Uterus (tissue), 4 donors: Measurements from ENCODE around the gene CDON. TPM values are rescaled to one million over a fixed set of nuclear protein-coding genes. Genes with fewer than 3 reads are reported as not detected.
A peak's percentile ranks its signal among the peaks of the same experiment; 100 is the strongest.

Experiments
- DNase-seq, 2 donors: peaks; one replicate each; pipeline ENCODE4 v3.0.0-alpha.2; 2019 to 2020
- H3K27ac ChIP-seq, 2 donors: fragments of 200-600 bp; sonication (generic); 1 replicate in 1 of 2; 2 replicates in 1 of 2; pipeline ENCODE4 v1.5.1; 2016 to 2018
- H3K27me3 ChIP-seq, 2 donors: fragments of 200-600 bp; sonication (generic); one replicate each; pipeline ENCODE4 v1.5.1; 2018 to 2019; ENCODE audit warnings: control low read depth in 1 of 2
- H3K36me3 ChIP-seq, 2 donors: fragments of 200-600 bp; sonication (generic); one replicate each; pipeline ENCODE4 v1.5.1; 2019; ENCODE audit warnings: control low read depth in 1 of 2
- H3K4me1 ChIP-seq, 2 donors: fragments of 200-600 bp; sonication (generic); one replicate each; pipeline ENCODE4 v1.5.1; 2018 to 2019; ENCODE audit warnings: control low read depth in 1 of 2
- H3K4me3 ChIP-seq, 2 donors: fragments of 200-600 bp; sonication (generic); 1 replicate in 1 of 2; 2 replicates in 1 of 2; pipeline ENCODE4 v1.5.1; 2018 to 2019; ENCODE audit warnings: mild to moderate bottlenecking in 1 of 2
- H3K9me3 ChIP-seq, 2 donors: fragments of 200-600 bp; sonication (generic); one replicate each; pipeline ENCODE4 v1.5.1; 2019; ENCODE audit warnings: control low read depth in 1 of 2
- POLR2A ChIP-seq, 2 donors: fragments of 450-650 bp; IDR thresholded peaks; one replicate each; pipeline ENCODE4 v1.6.1; 2016; ENCODE audit warnings: antibody characterized with exemption in 2 of 2, mild to moderate bottlenecking in 1 of 2, moderate library complexity in 1 of 2
- intact Hi-C: fragments of 100-400 bp; cut with DNase I; formaldehyde crosslinking; loops from one replicate; pipeline ENCODE4 v1.15.1; 2023; ENCODE audit warnings: low total_unique reads
- total RNA-seq, 4 donors: library from RNA; depleted of rRNA in 3 of 4; stranded (reverse); fragments of >200 nt in 3 of 4; gene quantifications; one replicate each; pipeline versions ENCODE4 v1.1.0 to v1.2.4, GENCODE V29; 2014 to 2023
- TF ChIP-seq, protein P1 (sequence below), 4 experiments: fragments of 200-600 bp in 2 of 4; fragments of 450-650 bp in 2 of 4; sonication (generic) in 2 of 4; IDR thresholded peaks; one replicate each; pipeline ENCODE4 v1.5.1; 2016 to 2019; ENCODE audit warnings: antibody characterized with exemption in 4 of 4, mild to moderate bottlenecking in 2 of 4, moderate library complexity in 1 of 4
- donor health status: DM: yes; HTN: yes; CAD: no.

The CDON gene, protein sequence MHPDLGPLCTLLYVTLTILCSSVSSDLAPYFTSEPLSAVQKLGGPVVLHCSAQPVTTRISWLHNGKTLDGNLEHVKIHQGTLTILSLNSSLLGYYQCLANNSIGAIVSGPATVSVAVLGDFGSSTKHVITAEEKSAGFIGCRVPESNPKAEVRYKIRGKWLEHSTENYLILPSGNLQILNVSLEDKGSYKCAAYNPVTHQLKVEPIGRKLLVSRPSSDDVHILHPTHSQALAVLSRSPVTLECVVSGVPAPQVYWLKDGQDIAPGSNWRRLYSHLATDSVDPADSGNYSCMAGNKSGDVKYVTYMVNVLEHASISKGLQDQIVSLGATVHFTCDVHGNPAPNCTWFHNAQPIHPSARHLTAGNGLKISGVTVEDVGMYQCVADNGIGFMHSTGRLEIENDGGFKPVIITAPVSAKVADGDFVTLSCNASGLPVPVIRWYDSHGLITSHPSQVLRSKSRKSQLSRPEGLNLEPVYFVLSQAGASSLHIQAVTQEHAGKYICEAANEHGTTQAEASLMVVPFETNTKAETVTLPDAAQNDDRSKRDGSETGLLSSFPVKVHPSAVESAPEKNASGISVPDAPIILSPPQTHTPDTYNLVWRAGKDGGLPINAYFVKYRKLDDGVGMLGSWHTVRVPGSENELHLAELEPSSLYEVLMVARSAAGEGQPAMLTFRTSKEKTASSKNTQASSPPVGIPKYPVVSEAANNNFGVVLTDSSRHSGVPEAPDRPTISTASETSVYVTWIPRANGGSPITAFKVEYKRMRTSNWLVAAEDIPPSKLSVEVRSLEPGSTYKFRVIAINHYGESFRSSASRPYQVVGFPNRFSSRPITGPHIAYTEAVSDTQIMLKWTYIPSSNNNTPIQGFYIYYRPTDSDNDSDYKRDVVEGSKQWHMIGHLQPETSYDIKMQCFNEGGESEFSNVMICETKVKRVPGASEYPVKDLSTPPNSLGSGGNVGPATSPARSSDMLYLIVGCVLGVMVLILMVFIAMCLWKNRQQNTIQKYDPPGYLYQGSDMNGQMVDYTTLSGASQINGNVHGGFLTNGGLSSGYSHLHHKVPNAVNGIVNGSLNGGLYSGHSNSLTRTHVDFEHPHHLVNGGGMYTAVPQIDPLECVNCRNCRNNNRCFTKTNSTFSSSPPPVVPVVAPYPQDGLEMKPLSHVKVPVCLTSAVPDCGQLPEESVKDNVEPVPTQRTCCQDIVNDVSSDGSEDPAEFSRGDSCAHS (N-terminal part only)
- 100 to 1,000 TPM in 3 of 4 donors, 10 to 100 TPM in 1; 38.5 to 261 (median 213) TPM for total RNA-seq

DNA sequence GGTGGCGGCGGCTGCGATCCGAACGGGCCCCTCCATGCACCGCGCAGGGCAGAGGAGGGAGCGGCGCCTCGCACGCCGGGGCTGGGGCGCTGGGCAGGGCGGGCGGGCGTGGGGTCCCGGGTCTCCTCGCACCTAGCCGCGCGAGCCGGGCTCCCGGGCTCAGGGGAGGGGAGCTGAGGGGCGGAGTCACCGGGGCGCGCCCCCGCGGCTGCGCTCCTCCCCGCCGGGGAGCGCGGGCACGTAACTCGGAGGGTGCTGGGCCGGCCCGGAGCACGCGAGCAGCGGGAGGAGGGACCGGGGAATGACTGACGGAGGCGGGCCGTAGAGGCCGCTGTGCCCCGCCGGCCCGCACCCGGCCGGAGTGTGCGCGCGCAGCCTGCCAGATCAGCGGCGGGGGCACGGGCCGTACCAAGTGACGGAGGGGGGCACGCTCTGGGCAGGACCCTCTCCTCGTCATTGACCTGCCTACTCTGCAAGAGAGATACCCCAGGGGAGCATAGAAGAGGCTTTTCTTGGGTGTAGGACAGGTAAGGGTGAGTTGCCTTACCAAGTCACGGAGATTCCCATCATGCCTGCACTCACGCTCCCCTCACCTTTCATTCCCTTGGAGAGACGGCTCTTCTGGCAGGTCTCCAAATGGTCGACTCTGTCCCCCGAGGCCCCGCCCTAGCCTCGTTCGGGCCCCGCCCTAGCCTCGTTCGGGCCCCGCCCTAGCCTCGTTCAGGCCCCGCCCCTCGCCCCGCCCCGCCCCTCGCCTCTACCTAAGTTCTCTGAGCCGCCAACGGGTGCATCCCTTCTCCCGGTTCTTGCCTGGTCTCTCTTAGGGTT, at the start of gene CDON:
TSS of gene CDON (minus strand) at position 188 of the 828 bp plus-strand sequence. CDS start 39,390 bp downstream, outside the sequence.
- Histone ChIP-seq H3K9me3 (no peaks in the 10 kb centered on the region), H3K4me3 (peak within 1 kb of the TSS; percentile 53 to 93), H3K36me3 (no peaks in the 10 kb centered on the region), H3K27ac (peak within 1 kb of the TSS; percentile 81 to 86), H3K4me1 (no peaks in the 10 kb centered on the region), H3K27me3 (no peaks in the 10 kb centered on the region)
- intact Hi-C loops, result loop anchor here (10.0 kb wide), 1 partner anchor 118 kb away; the partner anchor contains the start of gene VSIG10L2
- peak; percentile 94 to 95 for DNase-seq
- TF ChIP-seq, protein P1, sequence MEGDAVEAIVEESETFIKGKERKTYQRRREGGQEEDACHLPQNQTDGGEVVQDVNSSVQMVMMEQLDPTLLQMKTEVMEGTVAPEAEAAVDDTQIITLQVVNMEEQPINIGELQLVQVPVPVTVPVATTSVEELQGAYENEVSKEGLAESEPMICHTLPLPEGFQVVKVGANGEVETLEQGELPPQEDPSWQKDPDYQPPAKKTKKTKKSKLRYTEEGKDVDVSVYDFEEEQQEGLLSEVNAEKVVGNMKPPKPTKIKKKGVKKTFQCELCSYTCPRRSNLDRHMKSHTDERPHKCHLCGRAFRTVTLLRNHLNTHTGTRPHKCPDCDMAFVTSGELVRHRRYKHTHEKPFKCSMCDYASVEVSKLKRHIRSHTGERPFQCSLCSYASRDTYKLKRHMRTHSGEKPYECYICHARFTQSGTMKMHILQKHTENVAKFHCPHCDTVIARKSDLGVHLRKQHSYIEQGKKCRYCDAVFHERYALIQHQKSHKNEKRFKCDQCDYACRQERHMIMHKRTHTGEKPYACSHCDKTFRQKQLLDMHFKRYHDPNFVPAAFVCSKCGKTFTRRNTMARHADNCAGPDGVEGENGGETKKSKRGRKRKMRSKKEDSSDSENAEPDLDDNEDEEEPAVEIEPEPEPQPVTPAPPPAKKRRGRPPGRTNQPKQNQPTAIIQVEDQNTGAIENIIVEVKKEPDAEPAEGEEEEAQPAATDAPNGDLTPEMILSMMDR (IDR thresholded peaks at IDR 0.05), result peak in 3 of 4 experiments; percentile 3 to 36 (median 34)
- peak in 1 of 2 donors; percentile 45 for TF ChIP-seq POLR2A (IDR thresholded peaks at IDR 0.05)

DNA sequence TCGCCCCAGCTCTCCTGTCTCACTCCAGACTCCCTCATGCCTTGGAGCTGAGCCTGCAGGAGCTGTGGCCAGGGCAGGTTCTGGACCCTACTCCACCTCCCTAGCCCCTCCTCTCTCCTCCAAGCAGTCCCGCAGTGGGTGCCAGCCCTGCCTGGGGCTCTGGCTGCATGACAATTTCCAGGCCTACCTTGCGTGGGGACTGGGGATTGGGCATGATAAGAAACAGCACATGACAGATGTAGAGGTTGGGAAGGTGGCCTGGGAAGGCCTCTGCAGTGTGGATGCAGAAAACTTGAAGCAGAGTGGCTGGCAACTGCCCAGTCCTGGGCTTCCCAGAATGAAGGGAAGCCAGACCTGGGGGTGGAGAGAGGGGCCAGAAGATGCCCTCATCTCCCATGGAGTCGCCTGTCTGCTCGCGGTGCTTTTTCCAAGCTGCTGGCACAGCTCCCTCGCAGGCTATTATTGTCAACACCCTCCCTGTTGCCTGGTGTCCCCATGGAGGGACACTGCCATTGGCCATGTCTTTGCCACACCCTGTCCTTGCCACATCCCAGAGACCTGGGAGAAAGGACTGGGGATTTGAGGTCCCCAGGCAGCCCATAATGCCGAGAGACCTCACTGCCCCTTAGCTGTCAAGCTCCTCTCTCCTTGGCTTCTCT, 48.9 kb upstream of the CDON start:
- H3K9me3 ChIP-seq, result no peaks in the 10 kb centered on the region
- peaks cover 8 to 23% of the 10 kb centered on the region in 2 donors for H3K4me1 ChIP-seq
- H3K27ac ChIP-seq, result peak overlapping the region in 1 of 2 donors; percentile 71
- DNase-seq, result no peak
- no peak overlapping the region for H3K4me3 ChIP-seq
- H3K36me3 ChIP-seq, result no peaks in the 10 kb centered on the region
- TF ChIP-seq POLR2A (IDR thresholded peaks at IDR 0.05), result no peak
- TF ChIP-seq, protein P1 (IDR thresholded peaks at IDR 0.05), result no peak
- intact Hi-C loops, result no loop called here
- H3K27me3 ChIP-seq, result no peaks in the 10 kb centered on the region

DNA sequence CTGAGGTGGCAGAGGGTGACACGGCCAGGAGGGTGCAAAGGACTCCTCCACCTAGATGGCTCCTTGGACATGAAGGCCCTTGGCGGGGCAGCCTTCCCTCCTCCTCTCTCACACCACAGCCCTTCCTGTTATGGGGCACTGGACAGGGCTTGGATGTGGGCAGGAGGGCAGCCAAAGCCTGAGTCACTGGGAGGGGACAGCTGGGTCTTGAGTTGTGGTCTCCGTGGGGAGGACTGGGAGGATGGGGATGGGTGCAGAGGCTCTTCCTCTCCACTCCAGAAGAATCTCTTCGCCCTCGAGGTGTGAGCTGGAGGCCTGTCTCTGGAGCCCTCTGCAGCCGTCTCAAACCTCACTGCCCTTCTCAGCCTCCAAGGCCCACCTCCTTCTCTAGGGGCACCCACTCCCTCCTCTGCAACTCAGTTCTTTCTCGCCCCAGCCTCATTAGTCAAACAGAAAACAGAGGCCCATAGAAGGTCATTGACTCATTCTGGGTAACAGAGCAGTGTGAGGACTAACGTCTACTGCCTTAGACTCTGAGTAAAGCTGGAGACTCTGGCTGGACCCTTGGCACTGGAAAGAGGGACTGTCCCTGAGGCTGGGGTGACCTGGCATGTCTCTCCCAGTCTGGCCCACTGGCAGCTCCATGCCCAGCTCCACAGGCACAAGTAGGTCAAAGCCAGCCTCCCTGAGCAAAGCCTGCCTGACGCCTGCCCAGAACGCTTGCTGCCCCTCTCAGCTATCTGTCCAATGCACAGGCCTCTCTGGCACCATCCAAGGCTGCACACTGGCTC, 47.5 kb upstream of the CDON start:
- TF ChIP-seq, protein P1 (IDR thresholded peaks at IDR 0.05), result no peak
- Histone ChIP-seq H3K9me3 (no peaks in the 10 kb centered on the region), H3K36me3 (no peaks in the 10 kb centered on the region), H3K27me3 (no peaks in the 10 kb centered on the region), H3K4me1 (peaks cover 8 to 12% of the 10 kb centered on the region in 2 donors), H3K4me3 (no peak overlapping the region), H3K27ac (no peak overlapping the region)
- intact Hi-C loops, result no loop called here
- DNase-seq, result no peak
